ENCODE measurements around the gene NPPB. TPM values are rescaled to one million over a fixed set of nuclear protein-coding genes. Genes with fewer than 3 reads are reported as not detected.

NPPB gene
- total and polyA plus RNA-seq, 7 donors, result 2.0 to 8.4 TPM; not detected in 5

- intact Hi-C loops (cut with DNase I), result no loop called here
- H3K9me3 ChIP-seq, result no peaks in the 10 kb centered on the region
- no peak overlapping the region for H3K27ac ChIP-seq
- no peak for DNase-seq
- 57 to 58% methylated on average over 3 of the region's 3 CpGs for WGBS, 2 donors
- no peak overlapping the region for H3K4me3 ChIP-seq
- peaks cover 17 to 58% (median 31%) of the 10 kb centered on the region in 3 donors for H3K27me3 ChIP-seq
- TF ChIP-seq EP300 (IDR thresholded peaks at IDR 0.05) (no peak), POLR2AphosphoS5 (IDR thresholded peaks at IDR 0.05) (no peak)
- H3K36me3 ChIP-seq, result no peaks in the 10 kb centered on the region
- H3K4me1 ChIP-seq, result peaks cover 0 to 6% (median 3%) of the 10 kb centered on the region in 4 donors
Observed at GRCh38 chr1:11856698-11857097, 2.0 kb downstream of the NPPB start.

DNA sequence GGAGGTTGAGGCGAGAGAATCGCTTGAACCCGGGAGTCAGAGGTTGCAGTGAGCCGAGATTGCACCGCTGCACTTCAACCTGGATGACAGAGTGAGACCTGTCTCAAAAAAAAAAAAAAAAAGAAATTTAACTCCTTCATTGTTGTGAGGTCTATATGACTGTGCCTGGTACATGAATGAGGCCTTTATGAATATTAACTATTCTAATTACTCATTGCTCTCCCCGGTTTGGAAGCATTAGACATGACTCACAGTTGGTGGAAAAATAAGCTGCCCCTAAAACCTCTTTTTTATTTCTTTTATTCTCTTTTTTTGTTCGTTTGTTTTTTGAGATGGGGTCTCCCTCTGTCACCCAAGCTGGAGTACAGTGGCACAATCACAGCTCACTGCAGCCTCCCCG lies 3.3 kb downstream of the NPPB start:
- intact Hi-C loops (cut with DNase I), result no loop called here
- Histone ChIP-seq H3K4me1 (peaks cover 0 to 6% (median 3%) of the 10 kb centered on the region in 4 donors), H3K4me3 (no peak overlapping the region), H3K27me3 (peaks cover 17 to 49% (median 29%) of the 10 kb centered on the region in 3 donors), H3K27ac (no peak overlapping the region), H3K36me3 (no peaks in the 10 kb centered on the region), H3K9me3 (no peaks in the 10 kb centered on the region)
- 59 to 75% methylated on average over 8 of the region's 8 CpGs for WGBS, 2 donors
- no peak for DNase-seq
- TF ChIP-seq EP300 (IDR thresholded peaks at IDR 0.05) (no peak), CTCF (IDR thresholded peaks at IDR 0.05) (no peak), POLR2A (IDR thresholded peaks at IDR 0.05) (no peak), POLR2AphosphoS5 (IDR thresholded peaks at IDR 0.05) (no peak)

- no peak for TF ChIP-seq POLR2AphosphoS5 (IDR thresholded peaks at IDR 0.05)
- TF ChIP-seq CTCF (IDR thresholded peaks at IDR 0.05), result no peak
- no peak for TF ChIP-seq POLR2A (IDR thresholded peaks at IDR 0.05)
- TF ChIP-seq EP300 (IDR thresholded peaks at IDR 0.05), result no peak
- no peak overlapping the region for H3K4me3 ChIP-seq
- peaks cover 0 to 6% (median 3%) of the 10 kb centered on the region in 4 donors for H3K4me1 ChIP-seq
- no peak for DNase-seq
- no peak overlapping the region for H3K27ac ChIP-seq
- intact Hi-C loops (cut with DNase I), result no loop called here
- H3K36me3 ChIP-seq, result no peaks in the 10 kb centered on the region
- WGBS, 2 donors, result 54% methylated on average over 8 of the region's 8 CpGs
- peaks cover 14 to 40% (median 21%) of the 10 kb centered on the region in 3 donors for H3K27me3 ChIP-seq
- H3K9me3 ChIP-seq, result no peaks in the 10 kb centered on the region
Observed at GRCh38 chr1:11854519-11854918, 4.2 kb downstream of the NPPB start.

GRCh38 chr1:11851180-11851579 lies 7.6 kb downstream of the NPPB start:
- no peak for TF ChIP-seq CTCF (IDR thresholded peaks at IDR 0.05)
- no peak for TF ChIP-seq EP300 (IDR thresholded peaks at IDR 0.05)
- no peak for TF ChIP-seq POLR2A (IDR thresholded peaks at IDR 0.05)
- no peak for TF ChIP-seq POLR2AphosphoS5 (IDR thresholded peaks at IDR 0.05)
- H3K9me3 ChIP-seq, result no peaks in the 10 kb centered on the region
- WGBS, 2 donors, result 74 to 76% methylated on average over 7 of the region's 7 CpGs
- peaks cover 0 to 8% (median 0%) of the 10 kb centered on the region in 4 donors for H3K36me3 ChIP-seq
- intact Hi-C loops (cut with DNase I), result no loop called here
- H3K4me3 ChIP-seq, result no peak overlapping the region
- H3K27ac ChIP-seq, result no peak overlapping the region
- H3K27me3 ChIP-seq, result peaks cover 0 to 8% (median 0%) of the 10 kb centered on the region in 3 donors
- H3K4me1 ChIP-seq, result no peaks in the 10 kb centered on the region
- DNase-seq, result no peak

- TF ChIP-seq POLR2A (IDR thresholded peaks at IDR 0.05), result no peak
- TF ChIP-seq POLR2AphosphoS5 (IDR thresholded peaks at IDR 0.05), result no peak
- no peak for TF ChIP-seq EP300 (IDR thresholded peaks at IDR 0.05)
- TF ChIP-seq CTCF (IDR thresholded peaks at IDR 0.05), result no peak
- H3K9me3 ChIP-seq, result no peaks in the 10 kb centered on the region
- WGBS, 2 donors, result 57 to 69% methylated on average over 11 of the region's 11 CpGs
Observed at GRCh38 chr1:11850156-11850555, 8.6 kb downstream of the NPPB start.

More at GRCh38 chr1:11850156-11850555, 8.6 kb downstream of the NPPB start:
- no peak overlapping the region for H3K27ac ChIP-seq
- peaks cover 0 to 10% (median 1%) of the 10 kb centered on the region in 4 donors for H3K36me3 ChIP-seq
- peaks cover 0 to 8% (median 0%) of the 10 kb centered on the region in 3 donors for H3K27me3 ChIP-seq
- no peak overlapping the region for H3K4me3 ChIP-seq
- H3K4me1 ChIP-seq, result no peaks in the 10 kb centered on the region
- intact Hi-C loops (cut with DNase I), result no loop called here
- DNase-seq, result no peak

All from sigmoid colon (tissue), 7 donors.